SK-N-SH (cell line): ENCODE data around the gene UBE2R2.

Source experiments
- MXI1 ChIP-seq: IDR thresholded peaks from 2 replicates; pipeline ENCODE4 v1.6.1; 2012; ENCODE audit warnings: mild to moderate bottlenecking, low read depth, low read length, improper control_type of control experiment
- NFIC ChIP-seq: IDR thresholded peaks from 2 replicates; pipeline ENCODE4 v1.4.0; 2012; ENCODE audit warnings: borderline replicate concordance
- NRF1 ChIP-seq: IDR thresholded peaks from 2 replicates; pipeline ENCODE4 v1.6.1; 2012; ENCODE audit warnings: low read depth, mild to moderate bottlenecking, low read length
- POLR2AphosphoS5 ChIP-seq: IDR thresholded peaks from 2 replicates; pipeline ENCODE4 v1.6.1; 2012; ENCODE audit warnings: low read depth, low read length
- RAD21 ChIP-seq: IDR thresholded peaks from 2 replicates; pipeline ENCODE4 v1.6.1; 2012; ENCODE audit warnings: mild to moderate bottlenecking, low read length
- RXRA ChIP-seq: IDR thresholded peaks from 2 replicates; pipeline ENCODE4 v1.4.0; 2012; ENCODE audit warnings: low read depth, mild to moderate bottlenecking, borderline replicate concordance
- YY1 ChIP-seq: IDR thresholded peaks from 2 replicates; pipeline ENCODE4 v1.4.0; 2012; ENCODE audit warnings: low read depth, mild to moderate bottlenecking
- TF ChIP-seq, protein P1 (sequence below): fragments of 200-600 bp; sonication (generic); IDR thresholded peaks from 2 replicates; pipeline ENCODE4 v1.6.1; 2017; ENCODE audit warnings: antibody characterized with exemption, mild to moderate bottlenecking, moderate library complexity
- TF ChIP-seq, protein P2 (sequence below): IDR thresholded peaks from 2 replicates; pipeline ENCODE4; 2012
- TF ChIP-seq, protein P3 (sequence below): fragments of 150-350 bp; IDR thresholded peaks from 2 replicates; pipeline ENCODE4 v1.6.1; 2017; ENCODE audit warnings: antibody characterized with exemption, low read length, low read depth, borderline replicate concordance

GRCh38 chr9:33921967-33922895 lies 105.3 kb downstream of the UBE2R2 start:
- TF ChIP-seq, protein P1, sequence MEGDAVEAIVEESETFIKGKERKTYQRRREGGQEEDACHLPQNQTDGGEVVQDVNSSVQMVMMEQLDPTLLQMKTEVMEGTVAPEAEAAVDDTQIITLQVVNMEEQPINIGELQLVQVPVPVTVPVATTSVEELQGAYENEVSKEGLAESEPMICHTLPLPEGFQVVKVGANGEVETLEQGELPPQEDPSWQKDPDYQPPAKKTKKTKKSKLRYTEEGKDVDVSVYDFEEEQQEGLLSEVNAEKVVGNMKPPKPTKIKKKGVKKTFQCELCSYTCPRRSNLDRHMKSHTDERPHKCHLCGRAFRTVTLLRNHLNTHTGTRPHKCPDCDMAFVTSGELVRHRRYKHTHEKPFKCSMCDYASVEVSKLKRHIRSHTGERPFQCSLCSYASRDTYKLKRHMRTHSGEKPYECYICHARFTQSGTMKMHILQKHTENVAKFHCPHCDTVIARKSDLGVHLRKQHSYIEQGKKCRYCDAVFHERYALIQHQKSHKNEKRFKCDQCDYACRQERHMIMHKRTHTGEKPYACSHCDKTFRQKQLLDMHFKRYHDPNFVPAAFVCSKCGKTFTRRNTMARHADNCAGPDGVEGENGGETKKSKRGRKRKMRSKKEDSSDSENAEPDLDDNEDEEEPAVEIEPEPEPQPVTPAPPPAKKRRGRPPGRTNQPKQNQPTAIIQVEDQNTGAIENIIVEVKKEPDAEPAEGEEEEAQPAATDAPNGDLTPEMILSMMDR: peak; percentile 83
- no peak for TF ChIP-seq YY1
- no peak for TF ChIP-seq MXI1
- TF ChIP-seq, protein P2, sequence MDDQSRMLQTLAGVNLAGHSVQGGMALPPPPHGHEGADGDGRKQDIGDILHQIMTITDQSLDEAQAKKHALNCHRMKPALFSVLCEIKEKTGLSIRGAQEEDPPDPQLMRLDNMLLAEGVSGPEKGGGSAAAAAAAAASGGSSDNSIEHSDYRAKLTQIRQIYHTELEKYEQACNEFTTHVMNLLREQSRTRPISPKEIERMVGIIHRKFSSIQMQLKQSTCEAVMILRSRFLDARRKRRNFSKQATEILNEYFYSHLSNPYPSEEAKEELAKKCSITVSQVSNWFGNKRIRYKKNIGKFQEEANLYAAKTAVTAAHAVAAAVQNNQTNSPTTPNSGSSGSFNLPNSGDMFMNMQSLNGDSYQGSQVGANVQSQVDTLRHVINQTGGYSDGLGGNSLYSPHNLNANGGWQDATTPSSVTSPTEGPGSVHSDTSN: no peak
- TF ChIP-seq RAD21: peak; percentile 43
- TF ChIP-seq POLR2AphosphoS5: no peak
- no peak for TF ChIP-seq NFIC
- TF ChIP-seq RXRA: no peak
- TF ChIP-seq, protein P3, sequence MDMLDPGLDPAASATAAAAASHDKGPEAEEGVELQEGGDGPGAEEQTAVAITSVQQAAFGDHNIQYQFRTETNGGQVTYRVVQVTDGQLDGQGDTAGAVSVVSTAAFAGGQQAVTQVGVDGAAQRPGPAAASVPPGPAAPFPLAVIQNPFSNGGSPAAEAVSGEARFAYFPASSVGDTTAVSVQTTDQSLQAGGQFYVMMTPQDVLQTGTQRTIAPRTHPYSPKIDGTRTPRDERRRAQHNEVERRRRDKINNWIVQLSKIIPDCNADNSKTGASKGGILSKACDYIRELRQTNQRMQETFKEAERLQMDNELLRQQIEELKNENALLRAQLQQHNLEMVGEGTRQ: no peak
- no peak for TF ChIP-seq NRF1
